ENCODE measurements around the gene ANKRD1. TPM values are rescaled to one million over a fixed set of nuclear protein-coding genes. Genes with fewer than 3 reads are reported as not detected.

Gene ANKRD1
- total RNA-seq, 2 donors from 2014 or later: 0.52 to 4.3 TPM

DNA sequence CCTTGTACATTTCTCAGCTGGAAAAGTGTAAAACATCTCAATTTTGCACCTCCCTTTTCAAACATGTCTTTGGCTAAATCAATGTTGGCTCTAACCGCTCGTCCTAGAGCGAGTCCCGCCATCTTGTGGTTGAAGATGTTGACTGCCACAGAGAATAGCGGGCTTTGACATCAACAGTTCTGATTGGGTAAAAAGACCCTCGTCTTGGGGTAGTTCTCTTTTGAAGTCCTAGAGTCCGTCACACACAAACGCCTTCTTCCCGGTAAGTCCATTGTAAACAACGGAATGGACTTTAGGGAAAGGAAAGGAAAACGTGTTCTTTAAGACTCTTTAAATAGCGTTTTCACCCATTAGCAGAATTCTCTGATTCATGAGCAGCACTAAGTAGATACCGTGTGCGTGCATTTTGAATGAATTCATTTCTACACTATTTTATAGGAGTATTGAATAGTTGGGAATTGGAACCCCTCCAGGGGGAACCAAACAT lies 49.6 kb downstream of the ANKRD1 start:
- H3K9me3 ChIP-seq: no peaks in the 10 kb centered on the region
- H3K4me1 ChIP-seq: peaks cover 19% of the 10 kb centered on the region
- H3K36me3 ChIP-seq (replicated peaks in 1 of 2; ENCODE audit: insufficient read depth in 1 of 2, low read depth in 2 of 2): no peaks in the 10 kb centered on the region
- 1 to 2% methylated on average over 14 of the region's 14 CpGs for WGBS, 2 donors
- intact Hi-C loops (cut with DNase I): no loop called here
- peak overlapping the region in 3 of 4 donors; percentile 48 to 63 (median 53) for H3K27ac ChIP-seq
- no peaks in the 10 kb centered on the region for H3K27me3 ChIP-seq
- peak in 3 of 4 donors; percentile 26 to 37 (median 30) for DNase-seq
- ATAC-seq: no peak
- H3K4me3 ChIP-seq: peak overlapping the region; percentile 56 to 78
- TF ChIP-seq, protein P1, sequence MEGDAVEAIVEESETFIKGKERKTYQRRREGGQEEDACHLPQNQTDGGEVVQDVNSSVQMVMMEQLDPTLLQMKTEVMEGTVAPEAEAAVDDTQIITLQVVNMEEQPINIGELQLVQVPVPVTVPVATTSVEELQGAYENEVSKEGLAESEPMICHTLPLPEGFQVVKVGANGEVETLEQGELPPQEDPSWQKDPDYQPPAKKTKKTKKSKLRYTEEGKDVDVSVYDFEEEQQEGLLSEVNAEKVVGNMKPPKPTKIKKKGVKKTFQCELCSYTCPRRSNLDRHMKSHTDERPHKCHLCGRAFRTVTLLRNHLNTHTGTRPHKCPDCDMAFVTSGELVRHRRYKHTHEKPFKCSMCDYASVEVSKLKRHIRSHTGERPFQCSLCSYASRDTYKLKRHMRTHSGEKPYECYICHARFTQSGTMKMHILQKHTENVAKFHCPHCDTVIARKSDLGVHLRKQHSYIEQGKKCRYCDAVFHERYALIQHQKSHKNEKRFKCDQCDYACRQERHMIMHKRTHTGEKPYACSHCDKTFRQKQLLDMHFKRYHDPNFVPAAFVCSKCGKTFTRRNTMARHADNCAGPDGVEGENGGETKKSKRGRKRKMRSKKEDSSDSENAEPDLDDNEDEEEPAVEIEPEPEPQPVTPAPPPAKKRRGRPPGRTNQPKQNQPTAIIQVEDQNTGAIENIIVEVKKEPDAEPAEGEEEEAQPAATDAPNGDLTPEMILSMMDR (IDR thresholded peaks at IDR 0.05): peak in 6 of 7 experiments; percentile 22 to 42 (median 36)
- TF ChIP-seq POLR2A (IDR thresholded peaks at IDR 0.05): no peak

DNA sequence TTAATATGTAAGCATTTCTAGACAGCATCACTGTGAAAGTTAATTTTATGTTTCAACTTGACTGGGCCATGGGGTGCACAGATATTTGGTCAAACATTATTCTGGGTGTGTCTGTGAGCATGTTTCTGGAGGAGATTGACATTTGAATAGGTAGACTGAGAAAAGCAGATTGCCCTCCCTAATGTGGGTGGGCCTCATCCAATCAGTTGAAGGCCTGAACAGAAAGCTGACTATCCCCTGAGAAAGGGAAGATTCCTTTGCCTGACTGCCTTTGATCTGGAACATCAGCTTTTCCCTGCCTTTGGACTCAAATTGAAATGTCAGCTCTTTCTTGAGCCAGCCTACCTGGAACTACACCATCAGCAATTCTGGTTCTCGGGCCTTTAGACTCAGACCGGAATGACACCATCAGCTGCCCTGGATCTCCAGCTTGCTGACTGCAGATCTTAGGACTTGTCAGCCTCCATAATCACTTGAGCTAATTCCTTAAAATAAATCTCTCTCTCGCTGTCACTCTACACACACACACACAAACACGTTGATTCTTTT lies 54.8 kb downstream of the ANKRD1 start:
- no peak for ATAC-seq
- Histone ChIP-seq H3K36me3 (replicated peaks in 1 of 2; ENCODE audit: insufficient read depth in 1 of 2, low read depth in 2 of 2) (no peaks in the 10 kb centered on the region), H3K4me1 (peaks cover 2% of the 10 kb centered on the region), H3K9me3 (no peaks in the 10 kb centered on the region), H3K27me3 (no peaks in the 10 kb centered on the region), H3K27ac (no peak overlapping the region), H3K4me3 (no peak overlapping the region)
- WGBS, 2 donors: 78 to 84% methylated on average over 4 of the region's 4 CpGs
- intact Hi-C loops (cut with DNase I): no loop called here
- TF ChIP-seq, protein P1 (IDR thresholded peaks at IDR 0.05): no peak
- TF ChIP-seq POLR2A (IDR thresholded peaks at IDR 0.05): no peak
- no peak for DNase-seq

DNA sequence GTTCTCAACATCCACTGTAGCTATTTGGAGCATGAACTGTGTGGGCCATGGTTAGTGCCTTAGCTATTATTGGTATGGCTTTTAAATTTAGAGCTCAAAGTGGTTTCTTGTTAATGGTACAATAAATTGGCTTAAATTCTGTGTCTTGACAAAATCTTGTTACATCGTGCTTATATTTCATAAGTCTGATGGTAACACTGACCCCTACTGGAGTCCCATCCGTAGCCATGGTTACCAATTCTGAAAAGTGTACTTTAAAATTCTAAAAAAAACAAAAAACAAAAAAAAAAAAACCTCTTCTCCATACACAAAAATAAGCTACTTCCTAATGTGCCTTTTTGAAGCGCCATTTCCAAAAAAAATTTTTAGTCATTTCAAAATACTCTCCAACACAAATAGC lies 55.5 kb downstream of the ANKRD1 start:
- Histone ChIP-seq H3K4me3 (no peak overlapping the region), H3K9me3 (no peaks in the 10 kb centered on the region), H3K36me3 (replicated peaks in 1 of 2; ENCODE audit: insufficient read depth in 1 of 2, low read depth in 2 of 2) (no peaks in the 10 kb centered on the region), H3K27ac (no peak overlapping the region), H3K27me3 (no peaks in the 10 kb centered on the region), H3K4me1 (no peaks in the 10 kb centered on the region)
- ATAC-seq (no peak), DNase-seq (no peak)
- TF ChIP-seq, protein P1 (IDR thresholded peaks at IDR 0.05): peak in 3 of 7 experiments; percentile 4 to 15 (median 10)
- no peak for TF ChIP-seq POLR2A (IDR thresholded peaks at IDR 0.05)
- intact Hi-C loops (cut with DNase I): no loop called here
- WGBS, 2 donors: 28 to 31% methylated on average over 3 of the region's 3 CpGs

DNA sequence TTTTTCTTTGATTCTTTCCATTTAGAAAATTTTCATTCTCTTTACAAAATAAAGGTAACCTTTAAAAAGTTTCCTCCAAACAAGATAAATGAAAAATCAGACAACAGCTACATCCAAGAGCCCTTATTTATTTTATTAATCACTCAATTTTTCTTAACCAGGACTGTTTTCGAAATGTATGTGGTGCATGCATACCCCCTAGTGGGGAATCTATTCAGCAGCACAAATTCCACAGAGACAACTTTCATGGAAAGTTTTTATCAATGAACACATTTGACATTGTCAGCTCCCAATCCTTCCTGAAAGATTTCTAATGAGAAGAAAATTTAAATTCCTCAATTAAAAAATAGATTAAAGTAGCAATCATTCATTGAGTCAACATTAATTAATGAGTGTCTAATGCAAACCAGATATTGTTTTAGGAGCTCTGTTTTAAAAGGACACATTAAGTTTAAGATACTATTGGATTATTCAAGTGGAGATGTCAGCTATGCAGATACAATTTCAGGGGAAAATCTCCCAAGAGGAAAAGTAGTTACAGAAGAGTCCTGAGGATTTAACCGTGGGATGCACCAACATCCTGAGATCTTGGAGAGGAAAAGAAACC lies 57.9 kb downstream of the ANKRD1 start:
- Histone ChIP-seq H3K4me3 (no peak overlapping the region), H3K36me3 (replicated peaks in 1 of 2; ENCODE audit: insufficient read depth in 1 of 2, low read depth in 2 of 2) (no peaks in the 10 kb centered on the region), H3K4me1 (peaks cover 5% of the 10 kb centered on the region), H3K9me3 (no peaks in the 10 kb centered on the region), H3K27me3 (no peaks in the 10 kb centered on the region), H3K27ac (no peak overlapping the region)
- 8 to 24% methylated on average over 2 of the region's 2 CpGs for WGBS, 2 donors
- no peak for ATAC-seq
- DNase-seq: no peak
- intact Hi-C loops (cut with DNase I): no loop called here
- no peak for TF ChIP-seq POLR2A (IDR thresholded peaks at IDR 0.05)
- TF ChIP-seq, protein P1 (IDR thresholded peaks at IDR 0.05): peak; percentile 26 to 67 (median 57)

Small RNAs within 50 kb of the gene (small RNA-seq; reads per million reads assigned to genes)
- gene RF00019 (not detected), gene RNU6-740P (not detected)

Other genes with a start within 250 kb of the ANKRD1 start
- gene HTR7, start 63.0 kb downstream of the ANKRD1 start, total RNA-seq: not detected
- gene RPP30, start 49.1 kb downstream of the ANKRD1 start, total RNA-seq: 10 to 100 TPM; 13.5 to 22.8 TPM